HG03045 (cell line): Measurements from ENCODE around the gene ZNF524.

ENCODE experiments used
- ATAC-seq: cut with Tn5 transposase; IDR thresholded peaks from one replicate; pipeline ENCODE4 v1.9.1; 2021; ENCODE audit warnings: mild to moderate bottlenecking, moderate library complexity; ENCODE audit not compliant: unreplicated experiment

The ZNF524 gene

DNA sequence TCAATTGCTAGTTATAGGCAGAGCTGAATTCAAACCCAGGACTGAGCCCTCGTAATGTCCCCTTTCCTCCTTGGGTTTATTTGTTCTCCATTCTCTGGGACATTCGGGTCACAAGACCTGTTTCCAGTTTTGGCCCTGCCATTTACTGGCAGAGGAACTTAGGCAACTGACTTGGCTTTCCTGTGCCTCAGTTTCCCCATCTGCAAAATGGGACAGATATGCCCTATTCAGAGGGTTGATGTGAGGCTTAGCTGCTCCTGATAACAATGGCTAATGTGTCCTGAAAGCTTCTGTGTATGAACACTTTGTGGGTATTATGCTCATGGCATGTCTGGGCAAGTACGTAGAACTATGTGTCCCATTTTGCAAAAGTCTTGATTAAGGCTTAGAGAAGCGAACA lies 996 bp downstream of the ZNF524 start:
- ATAC-seq: no peak

DNA sequence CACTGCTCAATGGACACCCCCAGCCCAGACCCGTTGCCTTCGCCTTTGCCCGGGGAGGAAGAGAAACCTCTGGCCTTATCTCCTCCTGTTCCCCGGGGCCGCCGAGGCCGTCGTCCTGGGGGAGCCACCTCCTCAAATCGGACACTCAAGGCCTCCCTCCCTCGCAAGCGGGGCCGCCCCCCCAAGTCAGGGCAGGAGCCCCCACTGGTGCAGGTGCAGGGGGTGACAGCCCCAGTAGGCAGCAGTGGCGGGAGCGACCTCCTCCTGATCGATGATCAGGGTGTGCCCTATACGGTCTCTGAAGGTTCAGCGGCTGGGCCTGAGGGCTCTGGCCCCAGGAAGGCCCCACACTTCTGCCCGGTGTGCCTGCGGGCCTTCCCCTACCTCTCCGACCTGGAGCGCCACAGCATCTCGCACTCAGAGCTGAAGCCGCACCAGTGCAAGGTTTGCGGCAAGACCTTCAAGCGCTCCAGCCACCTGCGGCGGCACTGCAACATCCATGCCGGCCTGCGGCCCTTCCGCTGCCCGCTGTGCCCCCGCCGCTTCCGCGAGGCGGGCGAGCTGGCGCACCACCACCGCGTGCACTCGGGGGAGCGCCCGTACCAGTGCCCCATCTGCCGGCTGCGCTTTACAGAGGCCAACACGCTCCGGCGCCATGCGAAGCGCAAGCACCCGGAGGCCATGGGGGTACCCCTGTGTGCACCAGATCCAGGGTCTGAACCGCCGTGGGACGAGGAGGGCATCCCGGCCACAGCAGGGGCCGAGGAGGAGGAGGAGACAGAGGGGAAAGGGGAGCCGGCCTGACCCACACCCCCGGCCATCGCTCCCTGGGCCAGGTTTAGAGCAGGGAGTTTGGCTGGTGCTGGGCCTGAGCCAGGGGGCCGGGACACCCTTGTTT lies 2.3 kb downstream of the ZNF524 start:
- no peak for ATAC-seq

DNA sequence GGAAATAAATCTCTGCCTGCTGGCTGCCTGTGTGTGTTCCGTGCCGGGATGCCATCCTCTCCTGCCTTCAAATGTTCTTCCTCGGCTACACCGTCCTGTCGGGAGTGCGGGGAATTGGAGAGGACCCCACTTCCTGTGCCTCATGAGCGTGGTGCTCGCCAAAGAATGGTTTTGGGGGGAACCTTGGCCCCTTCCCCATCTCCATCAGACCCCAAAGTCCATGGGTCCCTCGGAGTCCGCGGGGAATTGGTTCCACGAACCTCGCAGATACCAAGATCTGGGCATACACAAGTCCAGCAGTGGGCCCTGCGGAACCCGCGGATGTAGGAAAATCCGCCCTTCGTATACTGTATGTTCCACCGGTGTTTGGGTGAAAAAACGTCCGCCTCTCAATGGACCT lies 3.0 kb downstream of the ZNF524 start:
- ATAC-seq: no peak

GRCh38 chr19:55603581-55604292 lies 3.6 kb downstream of the ZNF524 start:
- ATAC-seq: no peak

GRCh38 chr19:55605207-55605636 lies 5.1 kb downstream of the ZNF524 start:
- peak; percentile 63 for ATAC-seq

GRCh38 chr19:55605637-55606470 lies 5.8 kb downstream of the ZNF524 start, which contains the start of gene ZNF865:
Gene ZNF865, plus strand, starts transcription at chr19:55605647. Its CDS starts 7,972 bp downstream, at chr19:55613619.
- peak; percentile 26 for ATAC-seq

DNA sequence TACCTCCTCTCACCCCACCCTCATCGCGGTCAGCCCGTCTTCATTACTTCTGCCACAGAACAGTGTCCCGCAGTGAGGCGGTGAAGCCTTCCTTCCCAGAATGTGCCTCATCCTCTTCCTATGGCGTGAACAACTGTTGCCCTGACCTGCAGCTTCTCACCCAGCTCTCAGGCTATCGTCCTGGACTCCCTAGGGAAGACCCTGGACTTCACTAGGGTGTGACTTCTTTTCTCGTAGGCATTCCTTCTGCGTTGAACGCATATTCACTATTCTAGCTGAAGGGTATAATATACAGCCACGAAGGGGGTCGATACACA lies 6.3 kb downstream of the ZNF524 start:
- no peak for ATAC-seq

- ATAC-seq: no peak
Observed at GRCh38 chr19:55606817-55607216, 6.7 kb downstream of the ZNF524 start.

DNA sequence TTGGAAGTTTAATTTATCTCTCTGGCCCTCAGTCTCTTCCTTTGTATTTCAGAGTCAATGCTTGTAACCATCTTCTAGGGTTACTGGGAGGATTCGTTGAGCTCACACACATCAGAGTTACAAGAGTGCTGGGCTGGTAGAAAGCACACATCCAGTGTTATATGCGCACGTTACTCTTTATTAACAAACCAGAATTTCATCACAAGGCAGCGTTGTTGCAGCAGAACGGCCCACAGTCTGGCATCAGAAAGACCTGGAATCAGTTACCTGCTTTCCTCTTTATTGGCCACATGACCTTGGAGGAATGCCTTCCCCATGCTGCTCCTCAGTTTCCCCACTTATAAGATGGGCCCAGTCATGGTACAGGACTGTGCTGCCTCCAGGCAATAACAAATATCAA lies 9.2 kb downstream of the ZNF524 start:
- no peak for ATAC-seq

GRCh38 chr19:55611300-55611982 lies 11.4 kb downstream of the ZNF524 start:
- no peak for ATAC-seq

- no peak for ATAC-seq
Observed at GRCh38 chr19:55611983-55612645, 12.0 kb downstream of the ZNF524 start.

DNA sequence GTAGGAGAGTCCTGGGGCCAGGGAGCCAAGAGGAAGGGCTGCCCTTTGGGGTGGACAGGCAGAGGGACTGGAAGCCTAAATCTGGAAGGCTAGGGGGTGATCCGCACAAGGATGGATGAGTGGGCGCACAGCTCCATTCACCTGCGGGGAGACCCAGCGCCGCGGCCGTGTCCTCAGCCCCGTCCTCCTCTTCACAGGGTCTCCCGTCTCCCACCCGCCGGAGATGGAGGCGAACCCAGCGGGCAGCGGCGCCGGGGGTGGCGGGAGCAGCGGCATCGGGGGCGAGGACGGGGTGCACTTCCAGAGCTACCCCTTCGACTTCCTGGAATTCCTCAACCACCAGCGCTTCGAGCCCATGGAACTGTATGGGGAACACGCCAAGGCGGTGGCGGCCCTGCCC lies 13.3 kb downstream of the ZNF524 start:
- no peak for ATAC-seq

GRCh38 chr19:55613930-55614710 lies 14.0 kb downstream of the ZNF524 start:
- ATAC-seq: no peak

GRCh38 chr19:55614711-55615542 lies 14.8 kb downstream of the ZNF524 start:
- no peak for ATAC-seq

DNA sequence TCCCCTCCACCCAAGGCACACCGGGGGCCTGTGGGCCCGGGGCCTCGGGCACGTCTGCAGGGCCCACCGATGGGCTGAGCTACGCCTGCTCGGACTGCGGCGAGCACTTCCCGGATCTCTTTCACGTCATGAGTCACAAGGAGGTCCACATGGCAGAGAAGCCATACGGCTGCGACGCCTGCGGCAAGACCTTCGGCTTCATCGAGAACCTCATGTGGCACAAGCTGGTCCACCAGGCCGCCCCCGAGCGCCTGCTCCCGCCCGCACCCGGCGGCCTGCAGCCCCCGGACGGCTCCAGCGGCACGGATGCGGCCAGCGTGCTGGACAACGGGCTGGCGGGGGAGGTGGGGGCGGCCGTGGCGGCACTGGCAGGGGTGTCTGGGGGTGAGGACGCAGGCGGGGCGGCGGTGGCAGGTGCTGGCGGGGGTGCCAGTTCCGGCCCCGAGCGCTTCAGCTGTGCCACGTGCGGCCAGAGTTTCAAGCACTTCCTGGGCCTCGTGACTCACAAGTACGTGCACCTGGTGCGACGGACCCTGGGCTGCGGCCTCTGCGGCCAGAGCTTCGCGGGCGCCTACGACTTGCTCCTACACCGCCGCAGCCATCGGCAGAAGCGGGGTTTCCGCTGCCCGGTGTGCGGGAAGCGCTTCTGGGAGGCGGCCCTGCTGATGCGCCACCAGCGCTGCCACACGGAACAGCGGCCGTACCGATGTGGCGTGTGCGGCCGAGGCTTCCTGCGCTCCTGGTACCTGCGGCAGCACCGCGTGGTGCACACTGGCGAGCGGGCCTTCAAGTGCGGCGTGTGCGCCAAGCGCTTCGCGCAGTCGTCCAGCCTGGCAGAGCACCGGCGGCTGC lies 15.7 kb downstream of the ZNF524 start:
- no peak for ATAC-seq

DNA sequence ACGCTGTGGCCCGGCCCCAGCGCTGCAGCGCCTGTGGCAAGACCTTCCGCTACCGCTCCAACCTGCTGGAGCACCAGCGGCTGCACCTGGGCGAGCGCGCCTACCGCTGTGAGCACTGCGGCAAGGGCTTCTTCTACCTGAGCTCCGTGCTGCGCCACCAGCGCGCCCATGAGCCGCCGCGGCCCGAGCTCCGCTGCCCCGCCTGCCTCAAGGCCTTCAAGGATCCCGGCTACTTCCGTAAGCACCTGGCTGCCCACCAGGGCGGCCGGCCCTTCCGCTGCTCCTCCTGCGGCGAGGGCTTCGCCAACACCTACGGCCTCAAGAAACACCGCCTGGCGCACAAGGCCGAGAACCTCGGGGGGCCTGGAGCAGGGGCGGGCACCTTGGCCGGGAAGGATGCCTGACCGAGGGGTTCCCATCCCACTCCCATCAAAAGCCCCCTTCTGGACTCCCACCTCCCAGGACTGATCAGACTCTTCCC lies 16.3 kb downstream of the ZNF524 start:
- no peak for ATAC-seq

GRCh38 chr19:55617426-55617825 lies 17.3 kb downstream of the ZNF524 start:
- ATAC-seq: no peak
